HL-60 (cell line): ENCODE measurements around the gene BEST2.

Source experiments
- DNase-seq, 2 experiments: peaks; one replicate each; pipeline ENCODE4 v3.0.0-alpha.2; 2010 to 2020; ENCODE audit warnings: low read depth in 1 of 2, low spot score in 1 of 2
- H3K27ac ChIP-seq: fragments of 250-450 bp; sonication (Bioruptor Pico); replicated peaks from 2 replicates; pipeline ENCODE4 v1.5.1; 2020; ENCODE audit warnings: mild to moderate bottlenecking, moderate library complexity
- H3K27me3 ChIP-seq: fragments of 250-450 bp; sonication (Bioruptor Pico); 2 replicates; pipeline ENCODE4 v1.5.1; 2021; ENCODE audit warnings: mild to moderate bottlenecking, moderate library complexity; ENCODE audit not compliant: insufficient read depth, poor library complexity, severe bottlenecking
- H3K4me3 ChIP-seq: replicated peaks from 2 replicates; pipeline ENCODE4 v1.5.1; 2011; ENCODE audit warnings: mild to moderate bottlenecking, control low read depth, low read length; ENCODE audit not compliant: insufficient read depth
- CTCF ChIP-seq: IDR thresholded peaks from one replicate; pipeline ENCODE4 v1.5.1; 2011; ENCODE audit warnings: low read length, control low read depth, inconsistent platforms; ENCODE audit not compliant: insufficient read depth
- GABPA ChIP-seq: IDR thresholded peaks from 2 replicates; pipeline ENCODE4 v1.6.1; 2012; ENCODE audit warnings: low read depth
- POLR2AphosphoS5 ChIP-seq: IDR thresholded peaks from 2 replicates; pipeline ENCODE4 v1.6.1; 2012; ENCODE audit warnings: low read depth
- REST ChIP-seq: IDR thresholded peaks from 2 replicates; pipeline ENCODE4 v1.6.1; 2012; ENCODE audit warnings: low read depth; ENCODE audit not compliant: insufficient replicate concordance
- SPI1 ChIP-seq: IDR thresholded peaks from 2 replicates; pipeline ENCODE4 v1.6.1; 2012; ENCODE audit warnings: low read depth, mild to moderate bottlenecking, borderline replicate concordance

Gene BEST2

GRCh38 chr19:12778017-12778904 lies 26.7 kb downstream of the BEST2 start:
- TF ChIP-seq POLR2AphosphoS5 = peak; percentile 43
- no peak for TF ChIP-seq GABPA
- Histone ChIP-seq H3K27me3 (no peaks in the 10 kb centered on the region), H3K4me3 (peak overlapping the region; percentile 78), H3K27ac (peak overlapping the region; percentile 88)
- DNase-seq = peak in 1 of 2 experiments; percentile 73

GRCh38 chr19:12778905-12779161 lies 27.2 kb downstream of the BEST2 start:
- DNase-seq = no peak
- no peaks in the 10 kb centered on the region for H3K27me3 ChIP-seq
- no peak overlapping the region for H3K4me3 ChIP-seq
- TF ChIP-seq CTCF (no peak), GABPA (no peak), SPI1 (no peak), POLR2AphosphoS5 (no peak), REST (no peak)
- H3K27ac ChIP-seq = peak overlapping the region; percentile 88

GRCh38 chr19:12779162-12779993 lies 27.8 kb downstream of the BEST2 start:
- no peaks in the 10 kb centered on the region for H3K27me3 ChIP-seq
- no peak for DNase-seq
- no peak for TF ChIP-seq POLR2AphosphoS5
- peak overlapping the region; percentile 88 for H3K27ac ChIP-seq
- no peak overlapping the region for H3K4me3 ChIP-seq

- no peak for TF ChIP-seq SPI1
- TF ChIP-seq CTCF = no peak
- TF ChIP-seq POLR2AphosphoS5 = 0 out of 2 replicates have a peak, but pooled peaks have one; percentile 33
- no peak for TF ChIP-seq REST
- Histone ChIP-seq H3K27ac (peak overlapping the region; percentile 95), H3K27me3 (no peaks in the 10 kb centered on the region), H3K4me3 (peak overlapping the region; percentile 36)
- no peak for DNase-seq
Observed at GRCh38 chr19:12782174-12782423, 30.5 kb downstream of the BEST2 start.
